Measurements from ENCODE around the gene NOXA1. TPM values are rescaled to one million over a fixed set of nuclear protein-coding genes. Genes with fewer than 3 reads are reported as not detected.

The NOXA1 gene
- total and polyA plus RNA-seq, 2 donors, result 1.9 to 8.4 TPM

- H3K36me3 ChIP-seq (ENCODE audit: control insufficient read depth in 2 of 2, insufficient read depth in 2 of 2, low read length in 1 of 2), result peaks cover 16 to 17% of the 10 kb centered on the region in 2 donors
- peaks cover 1 to 24% of the 10 kb centered on the region in 2 donors for H3K9me3 ChIP-seq (ENCODE audit: control insufficient read depth in 2 of 2, insufficient read depth in 1 of 2, low read length in 1 of 2)
- peaks cover 28 to 52% of the 10 kb centered on the region in 2 donors for H3K4me1 ChIP-seq (ENCODE audit: control insufficient read depth in 2 of 2, insufficient read depth in 2 of 2, low read length in 2 of 2)
- 97% methylated on average over 18 of the region's 18 CpGs for WGBS
- no peak for DNase-seq (ENCODE audit: low read depth in 6 of 9, low spot score in 9 of 9)
- no peak overlapping the region for H3K27ac ChIP-seq (ENCODE audit: low read depth in 1 of 2, low read length in 1 of 2)
- no peak overlapping the region for H3K4me3 ChIP-seq (ENCODE audit: low read length in 2 of 2)
- peaks cover 0 to 12% of the 10 kb centered on the region in 2 donors for H3K27me3 ChIP-seq (ENCODE audit: control insufficient read depth in 2 of 2, insufficient read depth in 1 of 2, low read length in 1 of 2)
These were observed 32.3 kb downstream of the NOXA1 start for GRCh38 chr9:137455359-137455991.

GRCh38 chr9:137456061-137456863, 33.1 kb downstream of the NOXA1 start:
- Histone ChIP-seq H3K36me3 (ENCODE audit: control insufficient read depth in 2 of 2, insufficient read depth in 2 of 2, low read length in 1 of 2) (peaks cover 16 to 17% of the 10 kb centered on the region in 2 donors), H3K4me3 (ENCODE audit: low read length in 2 of 2) (no peak overlapping the region), H3K27ac (ENCODE audit: low read depth in 1 of 2, low read length in 1 of 2) (no peak overlapping the region), H3K27me3 (ENCODE audit: control insufficient read depth in 2 of 2, insufficient read depth in 1 of 2, low read length in 1 of 2) (peaks cover 0 to 12% of the 10 kb centered on the region in 2 donors), H3K9me3 (ENCODE audit: control insufficient read depth in 2 of 2, insufficient read depth in 1 of 2, low read length in 1 of 2) (peaks cover 1 to 24% of the 10 kb centered on the region in 2 donors), H3K4me1 (ENCODE audit: control insufficient read depth in 2 of 2, insufficient read depth in 2 of 2, low read length in 2 of 2) (peaks cover 35 to 60% of the 10 kb centered on the region in 2 donors)
- WGBS, result 92% methylated on average over 12 of the region's 12 CpGs
- no peak for DNase-seq (ENCODE audit: low read depth in 6 of 9, low spot score in 9 of 9)

- Histone ChIP-seq H3K9me3 (ENCODE audit: control insufficient read depth in 2 of 2, insufficient read depth in 1 of 2, low read length in 1 of 2) (peaks cover 1 to 24% of the 10 kb centered on the region in 2 donors), H3K4me1 (ENCODE audit: control insufficient read depth in 2 of 2, insufficient read depth in 2 of 2, low read length in 2 of 2) (peaks cover 40 to 67% of the 10 kb centered on the region in 2 donors), H3K4me3 (ENCODE audit: low read length in 2 of 2) (no peak overlapping the region), H3K27ac (ENCODE audit: low read depth in 1 of 2, low read length in 1 of 2) (no peak overlapping the region), H3K36me3 (ENCODE audit: control insufficient read depth in 2 of 2, insufficient read depth in 2 of 2, low read length in 1 of 2) (peaks cover 16 to 17% of the 10 kb centered on the region in 2 donors), H3K27me3 (ENCODE audit: control insufficient read depth in 2 of 2, insufficient read depth in 1 of 2, low read length in 1 of 2) (peaks cover 0 to 12% of the 10 kb centered on the region in 2 donors)
- 97% methylated on average over 10 of the region's 10 CpGs for WGBS
- no peak for DNase-seq (ENCODE audit: low read depth in 6 of 9, low spot score in 9 of 9)
These were observed 33.7 kb downstream of the NOXA1 start for GRCh38 chr9:137456864-137457405.

GRCh38 chr9:137457406-137458193, 34.4 kb downstream of the NOXA1 start:
- Histone ChIP-seq H3K4me3 (ENCODE audit: low read length in 2 of 2) (peak overlapping the region in 1 of 2 donors; percentile 34), H3K9me3 (ENCODE audit: control insufficient read depth in 2 of 2, insufficient read depth in 1 of 2, low read length in 1 of 2) (peaks cover 1 to 22% of the 10 kb centered on the region in 2 donors), H3K27me3 (ENCODE audit: control insufficient read depth in 2 of 2, insufficient read depth in 1 of 2, low read length in 1 of 2) (peaks cover 0 to 12% of the 10 kb centered on the region in 2 donors), H3K36me3 (ENCODE audit: control insufficient read depth in 2 of 2, insufficient read depth in 2 of 2, low read length in 1 of 2) (peaks cover 16 to 17% of the 10 kb centered on the region in 2 donors), H3K4me1 (ENCODE audit: control insufficient read depth in 2 of 2, insufficient read depth in 2 of 2, low read length in 2 of 2) (peaks cover 44 to 70% of the 10 kb centered on the region in 2 donors), H3K27ac (ENCODE audit: low read depth in 1 of 2, low read length in 1 of 2) (no peak overlapping the region)
- WGBS, result 95% methylated on average over 44 of the region's 44 CpGs
- no peak for DNase-seq (ENCODE audit: low read depth in 6 of 9, low spot score in 9 of 9)

GRCh38 chr9:137458194-137459151, 35.3 kb downstream of the NOXA1 start:
- 24% methylated on average over 88 of the region's 88 CpGs for WGBS
- H3K36me3 ChIP-seq (ENCODE audit: control insufficient read depth in 2 of 2, insufficient read depth in 2 of 2, low read length in 1 of 2), result peaks cover 16 to 17% of the 10 kb centered on the region in 2 donors
- peaks cover under 1 to 14% of the 10 kb centered on the region in 2 donors for H3K9me3 ChIP-seq (ENCODE audit: control insufficient read depth in 2 of 2, insufficient read depth in 1 of 2, low read length in 1 of 2)

GRCh38 chr9:137459152-137459600, 36.0 kb downstream of the NOXA1 start, which contains the start of gene NSMF:
NSMF (minus strand) TSS chr9:137459334; CDS start chr9:137459102, 232 bp downstream.
- H3K4me1 ChIP-seq (ENCODE audit: control insufficient read depth in 2 of 2, insufficient read depth in 2 of 2, low read length in 2 of 2), result peaks cover 52 to 74% of the 10 kb centered on the region in 2 donors
- peak in 8 of 9 donors; percentile 76 to 94 (median 90) for DNase-seq (ENCODE audit: low read depth in 6 of 9, low spot score in 9 of 9)
- H3K4me3 ChIP-seq (ENCODE audit: low read length in 2 of 2), result peak within 1 kb of the TSS; percentile 40 to 80
- WGBS, result 1% methylated on average over 62 of the region's 62 CpGs
- peaks cover 0 to 11% of the 10 kb centered on the region in 2 donors for H3K9me3 ChIP-seq (ENCODE audit: control insufficient read depth in 2 of 2, insufficient read depth in 1 of 2, low read length in 1 of 2)
- H3K27ac ChIP-seq (ENCODE audit: low read depth in 1 of 2, low read length in 1 of 2), result peak within 1 kb of the TSS; percentile 84 to 91
- peaks cover 0 to 12% of the 10 kb centered on the region in 2 donors for H3K27me3 ChIP-seq (ENCODE audit: control insufficient read depth in 2 of 2, insufficient read depth in 1 of 2, low read length in 1 of 2)
- peaks cover 16 to 17% of the 10 kb centered on the region in 2 donors for H3K36me3 ChIP-seq (ENCODE audit: control insufficient read depth in 2 of 2, insufficient read depth in 2 of 2, low read length in 1 of 2)

More at GRCh38 chr9:137458194-137459151, 35.3 kb downstream of the NOXA1 start:
- peaks cover 0 to 12% of the 10 kb centered on the region in 2 donors for H3K27me3 ChIP-seq (ENCODE audit: control insufficient read depth in 2 of 2, insufficient read depth in 1 of 2, low read length in 1 of 2)
- H3K4me3 ChIP-seq (ENCODE audit: low read length in 2 of 2), result peak overlapping the region; percentile 34 to 80
- peak overlapping the region in 1 of 2 donors; percentile 36 for H3K27ac ChIP-seq (ENCODE audit: low read depth in 1 of 2, low read length in 1 of 2)
- DNase-seq (ENCODE audit: low read depth in 6 of 9, low spot score in 9 of 9), result peak in 2 of 9 donors; percentile 28 to 52
- peaks cover 53 to 75% of the 10 kb centered on the region in 2 donors for H3K4me1 ChIP-seq (ENCODE audit: control insufficient read depth in 2 of 2, insufficient read depth in 2 of 2, low read length in 2 of 2)

GRCh38 chr9:137459601-137460362, 36.6 kb downstream of the NOXA1 start:
- Histone ChIP-seq H3K9me3 (ENCODE audit: control insufficient read depth in 2 of 2, insufficient read depth in 1 of 2, low read length in 1 of 2) (peaks cover 0 to 11% of the 10 kb centered on the region in 2 donors), H3K36me3 (ENCODE audit: control insufficient read depth in 2 of 2, insufficient read depth in 2 of 2, low read length in 1 of 2) (peaks cover 16 to 17% of the 10 kb centered on the region in 2 donors), H3K4me3 (ENCODE audit: low read length in 2 of 2) (peak overlapping the region; percentile 40 to 80), H3K27me3 (ENCODE audit: control insufficient read depth in 2 of 2, insufficient read depth in 1 of 2, low read length in 1 of 2) (peaks cover 0 to 12% of the 10 kb centered on the region in 2 donors), H3K4me1 (ENCODE audit: control insufficient read depth in 2 of 2, insufficient read depth in 2 of 2, low read length in 2 of 2) (peaks cover 47 to 68% of the 10 kb centered on the region in 2 donors), H3K27ac (ENCODE audit: low read depth in 1 of 2, low read length in 1 of 2) (peak overlapping the region; percentile 84 to 91)
- peak in 2 of 9 donors; percentile 18 to 49 for DNase-seq (ENCODE audit: low read depth in 6 of 9, low spot score in 9 of 9)
- 57% methylated on average over 15 of the region's 15 CpGs for WGBS

All from thymus (tissue), 11 donors.